Stimulated activated CD8-positive, alpha-beta memory T cell treated with anti-CD3 and anti-CD28 coated beads, Interleukin-12 subunit alpha, Interleukin-12 subunit beta, amount 100 ng/mL, for 24 hours (primary cell): ENCODE data around the gene SKI.
A peak's percentile ranks its signal among the peaks of the same experiment; 100 is the strongest.

Experiments used
- DNase-seq: peaks from one replicate; pipeline ENCODE4 v3.0.0-alpha.2; 2020; ENCODE audit errors: extremely low read depth

Gene SKI

DNA sequence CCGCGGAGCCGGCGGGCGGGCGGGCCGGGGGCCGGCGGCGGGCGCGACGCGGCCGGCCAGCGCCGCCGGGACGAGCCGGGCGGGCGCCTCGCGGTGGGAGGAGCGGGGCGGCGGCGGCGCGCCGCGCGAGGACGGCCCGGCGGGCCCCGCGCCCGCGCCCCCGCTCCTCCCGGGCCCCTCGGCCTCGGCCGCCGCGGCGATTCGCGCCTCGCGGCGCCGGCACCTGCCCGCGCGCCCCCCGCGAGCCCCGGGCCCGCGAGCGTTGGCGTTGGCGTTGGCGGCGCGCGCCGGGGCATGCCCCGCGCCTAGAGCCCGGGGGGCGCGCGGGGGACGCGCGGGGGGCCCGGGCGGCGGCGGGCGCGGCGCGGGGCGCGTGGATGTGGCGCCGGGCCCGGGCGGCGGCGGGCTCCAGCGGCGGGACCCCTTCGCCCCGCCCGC is at the start of gene SKI:
SKI (plus strand) TSS at position 163 of the 438 bp plus-strand sequence. CDS start 448 bp downstream, outside the sequence.
- DNase-seq: no peak

DNA sequence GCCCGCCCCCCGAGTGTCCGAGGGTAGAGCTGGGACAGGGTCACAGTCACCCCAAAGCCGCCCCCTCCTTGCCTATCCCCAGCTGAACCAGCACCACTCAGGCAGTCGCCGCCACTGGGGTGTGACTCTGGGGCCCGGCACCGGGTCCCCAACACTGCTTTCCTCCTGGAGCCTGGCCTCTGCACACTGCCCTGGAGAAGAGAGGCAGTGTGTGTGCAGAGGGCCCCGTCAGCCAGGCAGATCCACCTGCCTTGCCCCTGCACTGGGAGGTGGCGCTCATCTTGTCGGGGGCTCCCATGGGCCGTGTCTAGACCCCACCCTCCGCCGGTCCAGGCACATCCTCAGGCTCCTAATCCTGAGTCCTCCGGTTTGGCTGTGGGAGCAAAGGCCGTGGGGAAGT is 49.2 kb upstream of the SKI start:
- DNase-seq: no peak

DNA sequence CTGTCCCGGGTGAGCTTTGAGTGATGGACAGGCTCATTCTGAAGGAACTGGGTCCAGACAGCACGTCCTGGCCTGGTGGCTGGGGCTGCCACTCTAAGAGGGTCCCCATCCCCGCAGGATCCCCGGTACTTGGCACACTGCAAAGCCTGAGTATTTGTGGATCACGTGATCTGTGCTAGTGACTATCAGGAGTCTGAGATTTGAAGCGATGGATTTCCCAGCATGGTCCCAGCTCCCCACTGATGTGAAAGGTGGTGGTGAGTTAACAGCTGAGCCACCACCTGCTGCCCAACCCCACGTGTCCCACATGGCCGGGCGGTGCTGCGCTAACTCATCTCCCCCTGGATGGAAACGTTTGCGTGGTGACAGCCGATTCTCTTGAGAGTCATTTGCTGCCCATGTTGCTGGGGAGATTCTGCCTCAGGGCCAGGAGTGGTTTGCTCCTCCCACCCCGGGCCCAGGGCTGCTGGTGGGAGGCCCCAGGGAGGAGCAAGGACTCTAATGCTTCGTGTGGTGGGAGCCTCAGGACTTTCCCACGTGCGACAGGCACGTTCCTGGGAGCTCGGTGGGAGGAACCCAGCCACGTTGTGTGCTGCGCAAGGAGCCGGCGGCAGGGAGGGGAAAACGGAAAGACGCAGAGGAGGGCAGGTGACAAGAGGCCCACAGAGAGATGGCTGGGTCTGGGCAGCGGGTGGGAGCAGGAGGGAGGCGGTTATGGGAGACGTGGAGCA is 48.7 kb upstream of the SKI start:
- DNase-seq: no peak

DNA sequence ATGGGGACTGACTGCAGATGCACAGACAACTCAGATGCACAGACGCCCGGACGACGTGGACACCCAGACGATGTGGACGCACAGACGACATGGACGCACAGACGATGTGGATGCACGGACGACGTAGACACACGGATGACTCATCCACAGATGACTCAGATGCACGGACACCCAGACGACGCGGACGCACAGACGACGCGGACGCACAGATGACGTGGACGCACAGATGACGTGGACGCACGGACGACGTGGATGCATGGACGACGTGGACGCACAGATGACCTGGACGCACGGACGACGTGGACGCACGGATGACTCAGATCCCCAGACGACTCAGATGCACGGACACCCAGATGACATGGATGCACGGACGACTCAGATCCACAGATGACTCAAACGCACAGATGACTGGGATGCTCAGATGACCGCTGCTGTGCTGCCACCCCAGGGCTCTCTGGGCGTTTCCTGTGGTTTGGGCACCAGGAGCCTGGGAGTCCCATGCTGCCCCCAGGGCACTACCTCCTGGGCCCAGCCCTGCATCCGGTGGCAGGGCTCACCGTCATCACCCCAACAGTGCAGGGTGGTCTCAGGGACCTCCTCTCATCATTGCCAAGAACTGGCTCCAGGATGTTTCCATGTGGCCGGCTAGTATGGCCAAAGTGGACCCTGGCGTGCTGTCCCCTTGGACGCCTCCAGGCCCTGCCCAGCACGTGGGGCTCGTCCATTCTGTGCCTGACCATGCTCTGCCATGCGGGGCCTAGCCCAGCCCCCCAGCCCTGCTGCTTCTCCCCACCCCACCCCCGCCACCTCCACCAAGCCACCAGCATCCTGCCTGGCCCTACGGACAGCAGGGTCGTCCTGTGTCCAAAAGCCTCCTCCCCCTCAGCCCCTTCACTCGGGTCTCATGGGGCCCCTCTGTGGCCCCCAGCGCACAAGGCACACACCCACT is 47.5 kb upstream of the SKI start:
- no peak for DNase-seq

DNA sequence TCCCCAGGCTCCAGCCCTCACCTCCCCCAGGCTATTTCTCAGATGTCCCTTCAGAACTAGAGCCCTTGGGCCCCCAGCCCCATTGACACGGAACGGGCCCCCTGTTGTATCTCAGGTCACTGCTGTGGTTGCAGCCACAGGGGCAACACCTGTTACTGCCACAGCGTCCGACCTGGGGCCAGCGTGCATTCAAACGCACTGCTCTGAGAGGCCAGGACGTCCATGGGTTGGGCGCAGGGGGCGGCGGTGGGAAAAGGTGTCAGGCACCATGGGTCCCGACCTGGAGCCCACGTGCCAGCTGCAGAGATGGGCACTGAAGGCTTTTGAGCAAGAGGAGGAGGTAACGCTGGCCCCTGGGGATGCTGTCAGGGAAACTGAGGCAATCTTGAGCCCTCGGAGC is 46.8 kb upstream of the SKI start:
- DNase-seq: no peak

DNA sequence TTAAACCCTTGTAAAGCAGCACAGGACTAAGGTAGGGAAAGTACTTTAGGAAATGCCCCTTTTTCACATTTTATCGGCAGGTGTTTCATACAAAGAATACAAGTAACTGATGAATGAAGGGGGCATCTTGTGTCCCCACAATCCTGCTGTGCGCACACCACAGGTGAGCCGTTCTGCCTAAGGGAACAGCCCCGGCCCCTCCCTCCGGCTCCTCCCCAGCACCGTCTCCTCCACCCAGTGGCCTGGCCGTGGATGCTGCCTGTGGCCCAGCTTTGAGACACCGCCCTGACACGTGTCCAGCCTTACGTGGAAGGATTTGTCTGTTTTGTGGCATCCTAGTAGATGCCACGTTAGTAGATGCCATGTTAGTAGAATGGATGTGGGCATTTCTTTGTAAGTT is 46.4 kb upstream of the SKI start:
- DNase-seq: no peak

DNA sequence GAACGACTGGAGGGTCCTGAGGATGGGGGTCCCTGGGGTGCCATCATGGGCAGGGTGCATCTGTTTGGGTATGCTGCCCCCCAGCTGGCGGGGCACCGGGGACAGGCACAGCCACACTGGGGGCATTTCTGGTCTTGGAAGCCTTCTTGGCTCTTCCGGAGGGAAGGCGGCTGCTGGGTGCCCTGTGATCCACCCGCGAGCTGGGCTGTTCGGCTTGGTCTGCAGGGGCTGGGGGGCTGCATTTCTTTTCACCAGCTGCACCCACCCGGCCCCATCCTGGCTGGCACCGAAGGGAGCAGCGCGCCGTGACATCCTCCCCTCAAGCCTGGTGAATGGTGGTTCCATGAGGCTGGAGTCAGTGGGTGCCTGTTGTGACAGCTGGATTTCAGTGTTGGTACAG is 45.7 kb upstream of the SKI start:
- no peak for DNase-seq

DNA sequence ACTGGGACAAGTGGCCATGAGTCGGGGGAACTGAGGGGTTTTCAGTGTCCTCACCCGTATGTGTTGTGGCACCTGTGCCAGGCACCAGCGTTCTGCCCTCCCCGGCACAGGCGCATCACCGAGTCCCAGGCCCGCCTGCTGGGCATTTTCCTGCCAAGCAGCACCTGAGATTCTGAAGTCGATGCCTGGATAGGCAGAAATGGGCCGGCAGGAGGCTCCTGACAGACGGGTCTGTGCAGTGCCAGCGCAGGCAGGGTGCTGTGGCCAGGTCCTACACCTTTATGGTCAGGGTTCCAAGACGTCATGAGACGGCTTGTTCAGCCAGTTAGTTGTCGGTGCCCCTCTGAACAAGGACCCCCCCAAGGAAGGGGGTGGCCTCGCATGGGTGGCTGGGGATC is 44.2 kb upstream of the SKI start:
- DNase-seq: no peak

DNA sequence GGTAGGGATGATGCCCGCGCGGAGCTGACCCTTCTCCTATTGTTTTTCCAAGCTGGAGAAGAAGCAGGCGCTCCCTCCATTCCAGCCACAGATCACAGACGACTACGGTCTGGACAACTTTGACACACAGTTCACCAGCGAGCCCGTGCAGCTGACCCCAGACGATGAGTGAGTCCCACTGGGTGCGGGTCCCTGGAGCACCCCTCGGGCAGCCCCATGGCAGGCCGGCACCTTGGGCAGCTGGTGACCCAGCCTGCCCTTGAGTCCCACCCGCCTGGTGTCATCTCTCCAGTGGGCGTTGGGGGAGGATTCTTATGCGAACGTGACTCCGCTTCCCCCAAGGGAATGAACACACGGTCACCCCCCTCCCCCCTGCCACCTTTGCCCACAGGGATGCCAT is 43.6 kb upstream of the SKI start:
- DNase-seq: no peak

DNA sequence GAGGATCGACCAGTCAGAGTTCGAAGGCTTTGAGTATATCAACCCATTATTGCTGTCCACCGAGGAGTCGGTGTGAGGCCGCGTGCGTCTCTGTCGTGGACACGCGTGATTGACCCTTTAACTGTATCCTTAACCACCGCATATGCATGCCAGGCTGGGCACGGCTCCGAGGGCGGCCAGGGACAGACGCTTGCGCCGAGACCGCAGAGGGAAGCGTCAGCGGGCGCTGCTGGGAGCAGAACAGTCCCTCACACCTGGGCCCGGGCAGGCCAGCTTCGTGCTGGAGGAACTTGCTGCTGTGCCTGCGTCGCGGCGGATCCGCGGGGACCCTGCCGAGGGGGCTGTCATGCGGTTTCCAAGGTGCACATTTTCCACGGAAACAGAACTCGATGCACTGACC is 43.2 kb upstream of the SKI start:
- DNase-seq: no peak

DNA sequence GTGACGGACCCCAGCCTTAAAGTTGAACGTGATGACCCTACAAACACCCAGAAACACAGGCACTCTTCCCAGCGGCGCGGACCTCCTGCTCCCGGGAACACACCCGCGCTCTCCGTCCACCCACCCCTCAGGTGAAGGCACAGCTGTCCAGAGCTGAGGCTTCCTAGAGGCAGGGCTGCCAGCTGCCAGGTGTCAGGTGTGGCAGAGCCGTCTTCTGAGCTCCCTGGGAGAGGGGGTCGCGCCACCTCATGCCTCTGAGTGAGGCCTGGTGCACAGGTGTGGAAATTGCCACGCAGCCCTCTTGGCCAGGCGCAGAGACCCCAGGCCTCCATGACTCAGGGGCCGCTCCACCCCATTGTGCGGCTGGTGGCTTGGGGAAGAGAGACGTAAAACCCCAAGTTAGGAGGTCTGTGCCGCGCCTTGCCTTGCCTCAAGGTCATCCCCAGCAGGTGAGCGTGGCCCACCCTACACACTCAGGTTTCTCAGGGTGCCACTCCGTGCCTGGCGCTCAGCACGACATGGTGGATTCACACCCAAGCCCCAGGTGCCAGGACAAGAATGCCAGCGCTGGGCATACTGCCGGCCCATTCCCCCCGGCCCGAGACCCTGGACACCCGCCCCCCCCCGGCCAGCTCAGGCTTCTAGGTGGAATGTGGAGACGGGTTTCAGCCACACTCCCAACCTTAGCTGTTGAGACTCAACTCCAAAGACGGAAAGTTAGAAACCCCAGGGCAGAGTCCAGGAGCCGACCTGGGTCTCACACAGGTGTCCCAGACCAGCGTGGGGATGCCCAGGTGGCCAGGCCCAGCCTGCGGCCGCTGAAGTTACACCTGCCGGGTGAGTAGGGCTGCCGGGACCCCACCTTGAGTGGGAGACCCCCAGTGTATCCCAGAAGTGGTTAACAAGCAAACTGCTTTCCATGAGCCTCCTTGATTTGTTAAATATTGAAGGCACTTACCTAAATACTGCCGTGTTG is 42.0 kb upstream of the SKI start:
- no peak for DNase-seq

DNA sequence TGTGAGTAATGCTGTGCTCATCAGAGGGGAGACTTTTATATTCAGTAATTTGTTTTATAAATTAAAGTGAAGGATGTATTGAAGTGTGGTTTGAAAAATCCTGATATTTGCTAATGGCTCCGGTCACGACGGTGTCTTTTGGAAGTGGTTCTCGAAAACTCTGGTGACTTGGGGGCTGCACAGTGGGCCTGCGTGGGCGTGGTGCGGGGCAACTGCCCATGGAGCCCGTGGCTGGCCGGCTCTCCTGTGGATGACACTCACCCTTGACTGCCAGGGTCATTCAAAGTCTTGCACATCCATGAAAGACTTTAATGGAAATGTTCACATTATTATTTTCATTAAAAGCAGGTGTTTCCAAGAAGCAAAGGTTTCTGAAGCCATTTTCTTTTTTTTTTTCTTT is 41.2 kb upstream of the SKI start:
- DNase-seq: no peak

DNA sequence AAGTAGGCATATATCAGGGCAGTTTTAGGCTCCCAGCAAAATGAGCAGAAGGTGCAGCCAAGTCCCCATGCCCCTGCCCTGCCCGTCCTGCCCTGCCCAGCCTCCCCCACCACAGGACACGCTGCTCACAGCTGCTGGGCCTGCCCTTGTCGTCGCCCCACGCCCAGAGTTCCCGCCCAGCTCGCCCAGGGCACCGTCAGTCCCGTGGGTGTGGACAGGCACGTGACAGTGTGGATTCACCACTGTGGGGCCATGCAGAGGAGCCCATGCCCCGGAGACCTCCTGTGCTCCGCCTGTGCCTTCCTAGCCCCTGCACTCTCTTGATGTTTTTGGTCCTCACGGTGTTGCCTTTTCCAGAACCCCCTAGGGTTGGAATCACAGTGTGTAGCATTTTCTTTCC is 40.5 kb upstream of the SKI start:
- no peak for DNase-seq

DNA sequence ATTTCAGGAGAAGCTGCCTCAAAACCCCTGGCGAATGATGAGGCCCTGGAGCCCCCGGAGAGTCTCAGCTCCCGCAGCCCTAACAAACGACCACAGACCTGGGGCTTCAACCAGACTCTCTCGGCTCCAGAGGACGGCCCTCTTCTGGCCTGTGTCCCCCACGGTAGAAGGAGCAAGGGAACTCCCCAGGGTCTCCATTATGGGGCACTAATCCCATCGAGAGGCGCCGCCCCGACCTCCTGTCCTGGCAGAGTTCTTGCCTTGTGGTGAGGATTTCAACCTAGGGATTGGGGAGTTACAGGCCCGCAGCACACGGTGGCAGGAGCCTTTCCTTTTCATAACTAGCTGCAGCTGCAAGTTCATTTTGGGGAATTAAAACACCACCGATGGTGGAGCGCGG is 39.8 kb upstream of the SKI start:
- no peak for DNase-seq

DNA sequence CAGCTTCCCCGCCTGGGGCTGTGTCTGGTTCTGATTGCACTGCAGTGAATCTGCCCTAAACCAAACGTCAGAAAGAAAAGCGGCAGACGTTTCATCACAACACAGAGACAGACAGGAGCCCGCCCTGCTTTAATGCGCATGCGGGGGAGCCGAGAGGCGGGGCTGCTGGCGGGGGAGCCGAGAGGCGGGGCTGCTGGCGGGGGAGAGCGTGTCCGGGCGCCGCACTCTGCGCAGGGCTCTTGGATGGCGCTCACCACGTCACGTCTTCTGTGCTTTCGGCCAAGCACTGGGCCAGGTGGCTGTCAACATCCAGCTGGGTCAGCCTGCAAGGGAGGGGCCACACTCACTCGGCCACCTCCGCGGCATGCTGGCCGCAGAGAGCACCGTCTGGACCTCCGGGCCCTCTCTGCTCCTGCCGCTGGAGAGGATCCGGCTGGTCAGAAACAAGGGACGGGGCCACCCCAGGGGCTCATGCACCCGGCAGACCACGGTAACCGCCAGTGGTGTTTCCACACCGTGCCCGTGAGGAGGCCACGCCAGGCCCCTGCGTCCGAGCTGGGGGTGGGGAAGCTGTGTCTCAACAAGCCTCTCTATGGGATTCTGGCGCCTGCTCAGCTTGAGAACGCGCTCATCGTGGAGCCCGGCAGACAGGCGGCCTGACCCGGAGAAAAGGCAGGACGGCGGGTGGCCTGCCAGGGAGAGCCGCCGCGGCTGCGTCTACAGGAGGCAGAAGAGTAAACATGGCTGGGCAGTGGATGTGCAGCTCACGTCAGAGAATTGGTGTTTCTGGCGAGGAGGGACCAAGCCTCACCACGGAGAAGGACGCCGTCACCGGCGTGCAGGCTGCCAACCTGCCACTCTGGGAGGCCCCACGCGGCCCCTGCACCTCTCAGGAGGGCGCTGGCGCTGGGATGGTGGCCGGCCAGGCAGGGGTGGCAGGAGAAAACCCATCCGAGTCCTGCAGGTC is 38.4 kb upstream of the SKI start:
- peak; percentile 73 for DNase-seq

DNA sequence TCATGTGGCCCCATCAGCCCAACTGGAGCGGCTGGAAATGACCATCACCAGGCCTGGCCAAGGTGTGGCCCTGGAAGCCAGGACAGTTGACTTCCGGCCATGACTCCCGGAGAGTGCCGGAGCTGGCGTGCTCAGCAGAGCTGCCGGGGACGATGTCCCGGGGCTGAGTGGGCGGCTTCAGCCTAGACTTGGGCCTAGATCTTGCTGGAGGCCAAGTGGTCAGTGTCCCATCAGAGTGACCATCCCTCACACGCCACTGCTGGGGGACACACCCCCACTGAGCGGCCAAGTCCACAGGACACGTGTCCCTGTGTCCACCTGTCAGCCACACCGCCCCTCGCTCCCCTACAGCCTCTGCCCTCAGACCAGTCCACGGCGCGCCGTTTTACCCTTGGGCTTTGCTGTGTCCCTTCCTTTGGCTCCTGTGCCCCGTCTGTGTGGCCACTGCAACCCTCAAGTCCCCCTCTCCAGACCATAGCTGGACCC is 37.6 kb upstream of the SKI start:
- no peak for DNase-seq

DNA sequence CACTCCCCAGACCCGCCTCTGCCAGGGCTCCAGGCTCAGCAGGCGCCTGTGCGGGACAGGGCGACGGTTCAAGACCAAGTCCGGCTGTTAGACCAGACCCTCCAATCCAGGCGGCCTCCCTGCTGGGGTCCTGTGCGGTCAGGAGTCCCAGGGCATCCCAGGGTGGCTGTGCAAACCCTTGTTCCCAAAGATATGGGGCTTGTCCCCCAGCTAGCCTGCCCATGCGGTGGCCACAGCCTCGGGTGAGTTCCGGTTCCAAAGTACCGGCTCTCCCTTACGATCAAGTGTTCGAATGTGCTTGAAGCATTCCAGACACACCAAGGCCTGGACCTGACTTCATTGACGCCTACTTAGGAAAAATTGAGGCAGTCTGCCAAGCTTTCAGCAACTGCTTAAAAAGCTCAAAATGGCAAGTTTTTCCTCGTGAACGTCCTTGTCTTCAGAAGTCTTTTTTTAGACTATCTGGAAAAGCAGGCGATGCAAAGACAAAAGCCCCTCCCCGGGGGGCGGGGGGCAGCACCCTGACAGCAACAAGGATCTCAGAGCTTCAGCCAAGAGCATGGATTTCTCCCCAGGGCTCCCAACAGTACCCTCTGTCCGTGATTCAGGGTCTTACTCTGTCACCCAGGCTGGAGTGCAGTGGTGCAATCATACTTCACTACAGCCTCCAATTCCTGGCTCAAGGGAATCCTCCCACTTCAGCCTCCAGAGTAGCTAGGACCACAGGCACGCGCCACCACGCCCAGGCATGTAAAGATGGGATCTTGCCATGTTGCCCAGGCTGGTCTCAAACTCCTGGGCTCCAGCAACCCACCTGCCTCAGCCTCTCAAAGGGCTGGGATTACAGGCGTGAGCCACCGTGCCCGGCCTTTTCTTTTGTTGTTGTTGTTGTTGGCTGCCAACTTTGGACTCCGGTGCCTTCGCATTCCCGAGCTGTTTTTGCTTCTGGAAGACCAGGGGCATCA is 35.8 kb upstream of the SKI start:
- DNase-seq: no peak

DNA sequence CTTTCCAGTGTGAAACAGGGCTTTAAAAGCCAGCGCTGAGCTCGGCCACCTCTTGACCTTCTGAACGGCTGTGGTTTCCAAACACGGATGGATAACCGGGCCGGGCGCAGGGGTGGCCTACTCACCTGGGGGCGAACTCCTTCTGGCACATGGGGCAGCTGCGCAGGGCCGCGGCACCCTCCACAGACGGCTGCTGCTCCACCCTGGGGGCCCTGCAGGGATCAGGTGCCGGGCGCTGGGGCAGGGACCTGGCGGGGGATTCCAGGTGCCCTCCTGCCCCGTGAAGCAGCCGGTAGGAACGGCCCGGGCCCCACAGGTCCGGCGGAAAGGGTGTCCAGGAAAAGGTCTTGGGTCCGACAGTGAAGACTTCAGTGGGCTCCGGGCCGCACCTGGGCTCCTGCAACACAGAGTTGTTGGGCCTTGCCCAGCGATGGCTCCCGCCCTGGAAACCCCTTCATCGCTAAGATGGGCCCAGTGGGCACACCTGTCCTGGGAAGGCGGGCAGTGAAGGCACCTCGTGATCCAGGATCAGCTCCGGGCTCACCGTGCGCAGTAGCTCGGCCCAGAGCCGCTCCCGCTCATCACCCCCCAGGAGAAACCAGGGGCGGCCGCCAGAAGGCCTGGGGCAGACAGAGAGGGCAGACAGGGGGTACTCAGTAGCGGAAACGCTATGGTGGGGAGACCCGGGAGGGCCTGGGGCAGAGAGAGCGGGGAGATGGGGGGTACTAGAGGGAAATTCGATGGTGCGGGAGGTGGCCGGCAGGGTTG is 34.4 kb upstream of the SKI start:
- no peak for DNase-seq
